Epithelial cell of alveolus of lung (primary cell): ENCODE data around the gene UFL1. TPM values are rescaled to one million over a fixed set of nuclear protein-coding genes. Genes with fewer than 3 reads are reported as not detected.

Source experiments
- total RNA-seq: library from RNA; depleted of rRNA; stranded (reverse); fragments of >200 nt; gene quantifications from 2 replicates; pipeline ENCODE4 v1.2.1, GENCODE V29; 2015

The UFL1 gene
- total RNA-seq, result 17.4 and 21.6 TPM in 2 replicates

GRCh38 chr6:96521644-96522464 lies at the start of gene UFL1:
Gene UFL1 (plus strand): TSS chr6:96521806. CDS start chr6:96521874, 68 bp downstream.

GRCh38 chr6:96562886-96563285 lies 41.3 kb downstream of the UFL1 start, which contains the start of gene FHL5:
Gene FHL5 (plus strand): TSS chr6:96563128. CDS start chr6:96603614, 40,486 bp downstream.

Other genes starting within 250 kb of the UFL1 start
- 0.52 TPM in 1 of 2 replicates, not detected in the other for gene FHL5, start 41.3 kb downstream of the UFL1 start, total RNA-seq